Spleen (tissue), 11 donors: ENCODE data around the gene TUBA8. TPM values are rescaled to one million over a fixed set of nuclear protein-coding genes. Genes with fewer than 3 reads are reported as not detected.

Experiments used
- DNase-seq: peaks from one replicate; pipeline ENCODE4 v3.0.0-alpha.2; 2020
- H3K27ac ChIP-seq, 8 donors: fragments of 200-600 bp; sonication (generic) in 7 of 8; 1 replicate in 4 of 8; 2 replicates in 4 of 8; pipeline versions ENCODE4 v1.5.0 to v1.8.0; 2016 to 2021; ENCODE audit warnings: inconsistent platforms in 4 of 8, mild to moderate bottlenecking in 4 of 8, moderate library complexity in 1 of 8
- H3K27me3 ChIP-seq, 7 donors: fragments of 200-600 bp; sonication (generic) in 6 of 7; replicated peaks in 1 of 7; 1 replicate in 4 of 7; 2 replicates in 3 of 7; pipeline versions ENCODE4 v1.5.0 to v1.8.0; 2016 to 2021; ENCODE audit warnings: inconsistent platforms in 3 of 7, mild to moderate bottlenecking in 1 of 7
- H3K36me3 ChIP-seq, 6 donors: fragments of 200-600 bp; sonication (generic) in 5 of 6; 1 replicate in 4 of 6; 2 replicates in 2 of 6; pipeline versions ENCODE4 v1.5.0 to v1.8.0; 2016 to 2021; ENCODE audit warnings: inconsistent platforms in 2 of 6
- H3K4me1 ChIP-seq, 6 donors: fragments of 200-600 bp; sonication (generic) in 5 of 6; 1 replicate in 3 of 6; 2 replicates in 3 of 6; pipeline versions ENCODE4 v1.5.0 to v1.8.0; 2016 to 2021; ENCODE audit warnings: inconsistent platforms in 3 of 6
- H3K4me3 ChIP-seq, 8 donors: fragments of 200-600 bp; sonication (generic) in 7 of 8; 1 replicate in 4 of 8; 2 replicates in 4 of 8; pipeline versions ENCODE4 v1.5.0 to v1.8.0; 2016 to 2021; ENCODE audit warnings: inconsistent platforms in 4 of 8, mild to moderate bottlenecking in 4 of 8, moderate library complexity in 2 of 8
- H3K9me3 ChIP-seq, 8 donors: fragments of 200-600 bp; sonication (generic) in 7 of 8; 1 replicate in 4 of 8; 2 replicates in 4 of 8; pipeline versions ENCODE4 v1.5.0 to v1.8.0; 2016 to 2021; ENCODE audit warnings: inconsistent platforms in 4 of 8
- CTCF ChIP-seq, 11 experiments: fragments of 200-600 bp in 7 of 11; fragments of 450-650 bp in 4 of 11; sonication (generic) in 4 of 11; IDR thresholded peaks in 8 of 11; conservative IDR thresholded peaks in 3 of 11; 1 replicate in 7 of 11; 2 replicates in 4 of 11; pipeline versions ENCODE4 v1.4.0 to v1.8.0; 2016 to 2021; ENCODE audit warnings: antibody characterized with exemption in 11 of 11, inconsistent platforms in 4 of 11, mild to moderate bottlenecking in 1 of 11
- POLR2A ChIP-seq, 3 donors: fragments of 450-650 bp; IDR thresholded peaks; one replicate each; pipeline ENCODE4 v1.5.1; 2017; ENCODE audit warnings: antibody characterized with exemption in 3 of 3, mild to moderate bottlenecking in 1 of 3
- POLR2AphosphoS5 ChIP-seq, 3 donors: sonication (generic); formaldehyde crosslinking; IDR thresholded peaks; one replicate each; pipeline ENCODE4 v1.5.1; 2017; ENCODE audit warnings: antibody characterized with exemption in 3 of 3
- WGBS, 5 donors: extraction: QIAGEN DNeasy Blood & Tissue Kit in 3 of 5; methylation state at CpG; one replicate each; pipeline versions ENCODE4 v1.1.5 to v1.1.7; 2013 to 2018; 5-methylcytosine and 5-hydroxymethylcytosine counted together
- intact Hi-C: fragments of 100-400 bp; cut with DNase I; formaldehyde crosslinking; loops from one replicate; pipeline ENCODE4 v1.15.0; 2023; ENCODE audit warnings: low total_unique reads
- polyA plus RNA-seq, 3 donors: library from polyadenylated mRNA; stranded (reverse); fragments of 200-250 nt; gene quantifications; one replicate each; pipeline ENCODE4 v1.2.1, GENCODE V29; 2013
- total RNA-seq, 7 donors: library from RNA; depleted of rRNA in 3 of 7; stranded (reverse); fragments of >200 nt in 3 of 7; fragmentation: NEBNext Ultra II Directional in 4 of 7; extraction: Animal tissue kit (Norgen Biotek cat#: 25700) in 4 of 7; gene quantifications; one replicate each; pipeline versions ENCODE4 v1.1.0 to v1.2.1, GENCODE V29; 2016 to 2021
- donor health status: healthy with polysubstance abuse.
- donor health status: DM: no; HTN: no; CAD: no; lungs with moderate emphysema.
- donor health status: DM: no; HTN: no; CAD: no.
- donor health status: Bipolar disorder and iron deficiency.
- donor health status: healthy.
- donor health status: DM: no; HTN: no; CAD: no.
- donor health status: DM: yes; HTN: yes; CAD: no.

Gene TUBA8
- total and polyA plus RNA-seq, 10 donors, result 2.2 to 5.7 (median 3.8) TPM

- 69 to 88% (median 74%) methylated on average over 23 of the region's 23 CpGs for WGBS, 5 donors
- Histone ChIP-seq H3K4me3 (no peak overlapping the region), H3K4me1 (peaks cover 6 to 46% (median 25%) of the 10 kb centered on the region in 6 donors)
Measured at GRCh38 chr22:18145676-18146388, 35.2 kb downstream of the TUBA8 start.

GRCh38 chr22:18146389-18146753, 35.8 kb downstream of the TUBA8 start:
- peak overlapping the region in 7 of 8 donors; percentile 54 to 76 (median 66) for H3K27ac ChIP-seq
- intact Hi-C loops, result no loop called here
- H3K9me3 ChIP-seq, result no peaks in the 10 kb centered on the region
- H3K36me3 ChIP-seq, result no peaks in the 10 kb centered on the region
- TF ChIP-seq POLR2A (IDR thresholded peaks at IDR 0.05) (no peak), POLR2AphosphoS5 (IDR thresholded peaks at IDR 0.05) (no peak), CTCF (IDR thresholded peaks at IDR 0.05 in 8 of 11, conservative IDR thresholded peaks at IDR 0.05 in 3 of 11) (no peak)
- 81 to 94% (median 86%) methylated on average over 3 of the region's 3 CpGs for WGBS, 5 donors
- no peak overlapping the region for H3K4me3 ChIP-seq
- DNase-seq, result no peak
- no peaks in the 10 kb centered on the region for H3K27me3 ChIP-seq
- H3K4me1 ChIP-seq, result peaks cover 6 to 51% (median 30%) of the 10 kb centered on the region in 6 donors

More at GRCh38 chr22:18145676-18146388, 35.2 kb downstream of the TUBA8 start:
- H3K9me3 ChIP-seq, result peaks cover 0 to 5% (median 0%) of the 10 kb centered on the region in 8 donors
- no peaks in the 10 kb centered on the region for H3K27me3 ChIP-seq
- intact Hi-C loops, result no loop called here
- H3K36me3 ChIP-seq, result no peaks in the 10 kb centered on the region
- TF ChIP-seq CTCF (IDR thresholded peaks at IDR 0.05 in 8 of 11, conservative IDR thresholded peaks at IDR 0.05 in 3 of 11) (no peak), POLR2AphosphoS5 (IDR thresholded peaks at IDR 0.05) (peak in 1 of 3 donors; percentile 37)
- H3K27ac ChIP-seq, result peak overlapping the region in 7 of 8 donors; percentile 54 to 76 (median 66)
- DNase-seq, result no peak

GRCh38 chr22:18147791-18148190, 37.2 kb downstream of the TUBA8 start:
- intact Hi-C loops, result no loop called here
- H3K36me3 ChIP-seq, result no peaks in the 10 kb centered on the region
- 91 to 97% (median 96%) methylated on average over 5 of the region's 5 CpGs for WGBS, 5 donors
- H3K27ac ChIP-seq, result peak overlapping the region in 1 of 8 donors; percentile 39
- no peak for TF ChIP-seq POLR2AphosphoS5 (IDR thresholded peaks at IDR 0.05)
- no peak for TF ChIP-seq CTCF (IDR thresholded peaks at IDR 0.05 in 8 of 11, conservative IDR thresholded peaks at IDR 0.05 in 3 of 11)
- no peak for TF ChIP-seq POLR2A (IDR thresholded peaks at IDR 0.05)
- H3K4me1 ChIP-seq, result peaks cover 6 to 65% (median 36%) of the 10 kb centered on the region in 6 donors
- no peak overlapping the region for H3K4me3 ChIP-seq
- H3K9me3 ChIP-seq, result no peaks in the 10 kb centered on the region
- no peak for DNase-seq
- H3K27me3 ChIP-seq, result no peaks in the 10 kb centered on the region

GRCh38 chr22:18148293-18148965, 37.8 kb downstream of the TUBA8 start:
- H3K27ac ChIP-seq, result peak overlapping the region in 1 of 8 donors; percentile 39
- intact Hi-C loops, result no loop called here
- no peaks in the 10 kb centered on the region for H3K36me3 ChIP-seq
- H3K27me3 ChIP-seq, result no peaks in the 10 kb centered on the region
- WGBS, 5 donors, result 87 to 93% (median 91%) methylated on average over 17 of the region's 17 CpGs
- H3K4me1 ChIP-seq, result peaks cover 6 to 72% (median 36%) of the 10 kb centered on the region in 6 donors
- no peak for DNase-seq
- peak overlapping the region in 2 of 8 donors; percentile 2 to 52 for H3K4me3 ChIP-seq
- no peaks in the 10 kb centered on the region for H3K9me3 ChIP-seq
- TF ChIP-seq POLR2AphosphoS5 (IDR thresholded peaks at IDR 0.05), result no peak
- TF ChIP-seq POLR2A (IDR thresholded peaks at IDR 0.05), result no peak
